ENCODE measurements around the gene CDH26.

- no peak for TF ChIP-seq CTCF (IDR thresholded peaks at IDR 0.05)
- no peak for TF ChIP-seq ZFX (IDR thresholded peaks at IDR 0.05; ENCODE audit: borderline replicate concordance)
These were observed 39.7 kb downstream of the CDH26 start for GRCh38 chr20:59997896-59998295.

All from 22Rv1 (cell line).